NCI-H2171 (cell line): Measurements from ENCODE around the gene TAS2R42.

ENCODE experiments used
- DNase-seq: peaks from one replicate; lab custom pipeline; 2025; lab: John Stamatoyannopoulos, UW

TAS2R42 gene

DNA sequence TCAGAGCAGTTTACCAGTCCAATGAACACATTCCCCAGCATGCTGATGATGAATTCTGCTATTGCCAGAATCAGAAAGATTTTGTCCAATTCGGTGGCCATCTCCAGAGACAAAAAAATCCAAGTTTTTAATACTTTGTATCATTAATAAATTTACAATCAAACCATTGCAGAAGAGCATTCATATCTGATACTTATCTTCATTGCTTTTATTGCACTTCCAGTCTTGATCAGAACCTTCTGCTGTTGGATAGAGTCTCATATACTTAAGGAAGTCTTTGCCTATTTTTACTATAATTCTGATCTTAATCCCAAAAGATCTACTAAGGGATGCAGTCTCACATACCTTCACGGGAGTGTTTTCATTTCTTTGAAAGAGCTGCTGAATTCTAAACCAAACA is at the start of gene TAS2R42:
Gene TAS2R42, minus strand, starts transcription at position 101 of the 400 bp plus-strand sequence. Its CDS starts 0 bp downstream, at position 101.
- DNase-seq, result no peak

GRCh38 chr12:11233532-11233931 is 46.8 kb upstream of the TAS2R42 start:
- no peak for DNase-seq

- no peak for DNase-seq
These were observed 41.7 kb upstream of the TAS2R42 start for GRCh38 chr12:11228296-11228879.

- no peak for DNase-seq
These were observed 40.6 kb upstream of the TAS2R42 start for GRCh38 chr12:11227373-11227772.

- DNase-seq, result no peak
These were observed 22.4 kb upstream of the TAS2R42 start for GRCh38 chr12:11209113-11209512.

DNA sequence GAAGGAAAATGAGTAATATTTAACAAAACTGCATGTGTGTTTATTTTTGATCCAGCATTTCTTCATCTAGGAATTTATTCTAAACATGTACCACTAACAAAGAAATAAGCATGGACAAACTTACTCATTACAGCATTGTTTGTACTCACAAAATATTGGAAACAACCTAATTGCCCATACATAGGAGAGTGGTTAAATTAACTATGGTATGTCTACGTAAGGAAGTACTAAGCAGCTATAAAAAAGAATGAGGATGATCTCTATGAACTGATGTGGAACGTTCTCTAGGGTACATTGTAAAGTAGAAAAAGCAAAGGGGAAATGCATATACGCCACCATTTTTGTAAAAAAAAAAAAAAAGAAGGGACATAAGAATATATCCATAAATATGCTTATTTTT is 17.4 kb upstream of the TAS2R42 start:
- DNase-seq, result no peak

- no peak for DNase-seq
These were observed 16.1 kb upstream of the TAS2R42 start for GRCh38 chr12:11202811-11203210.

DNA sequence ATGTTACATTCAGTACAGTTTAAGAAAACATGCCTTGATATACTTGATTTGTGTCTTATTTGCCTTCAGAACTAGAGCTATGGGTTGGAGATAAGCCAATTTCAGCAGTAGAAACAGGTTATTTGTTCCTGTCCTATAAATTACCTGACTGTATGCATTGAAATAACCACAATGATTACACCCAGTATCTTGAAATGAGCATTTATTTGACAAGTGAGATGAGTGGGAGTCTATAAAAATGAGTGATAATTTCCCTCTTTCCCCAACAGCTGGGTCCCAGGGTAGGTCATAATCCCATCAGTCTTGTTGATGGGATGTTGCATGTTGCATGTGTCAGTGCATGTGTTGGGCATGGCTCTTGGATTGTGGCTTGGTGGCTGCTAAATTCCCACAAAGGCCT is 3.7 kb downstream of the TAS2R42 start:
- no peak for DNase-seq

- no peak for DNase-seq
These were observed 4.2 kb downstream of the TAS2R42 start for GRCh38 chr12:11182529-11182928.

GRCh38 chr12:11178250-11178649 is 8.5 kb downstream of the TAS2R42 start:
- no peak for DNase-seq

DNA sequence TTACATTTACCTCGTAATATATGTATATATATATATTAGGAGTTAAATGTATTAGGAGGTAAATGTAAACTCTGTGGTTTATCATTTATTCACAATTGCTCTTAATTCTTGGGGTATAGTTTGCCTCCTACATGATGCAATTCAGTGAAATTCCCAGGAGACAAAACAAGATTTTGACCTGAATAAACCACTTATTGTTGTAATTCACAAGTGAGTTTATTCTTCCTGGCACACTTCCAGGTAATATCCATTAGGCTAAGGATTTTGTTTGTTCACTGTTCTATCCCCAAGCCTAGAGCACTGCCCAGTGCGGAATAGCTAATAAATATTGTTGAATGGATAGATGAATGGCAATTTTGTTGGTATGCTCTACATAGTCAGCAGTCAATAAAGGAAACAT is 12.7 kb downstream of the TAS2R42 start:
- DNase-seq, result no peak

DNA sequence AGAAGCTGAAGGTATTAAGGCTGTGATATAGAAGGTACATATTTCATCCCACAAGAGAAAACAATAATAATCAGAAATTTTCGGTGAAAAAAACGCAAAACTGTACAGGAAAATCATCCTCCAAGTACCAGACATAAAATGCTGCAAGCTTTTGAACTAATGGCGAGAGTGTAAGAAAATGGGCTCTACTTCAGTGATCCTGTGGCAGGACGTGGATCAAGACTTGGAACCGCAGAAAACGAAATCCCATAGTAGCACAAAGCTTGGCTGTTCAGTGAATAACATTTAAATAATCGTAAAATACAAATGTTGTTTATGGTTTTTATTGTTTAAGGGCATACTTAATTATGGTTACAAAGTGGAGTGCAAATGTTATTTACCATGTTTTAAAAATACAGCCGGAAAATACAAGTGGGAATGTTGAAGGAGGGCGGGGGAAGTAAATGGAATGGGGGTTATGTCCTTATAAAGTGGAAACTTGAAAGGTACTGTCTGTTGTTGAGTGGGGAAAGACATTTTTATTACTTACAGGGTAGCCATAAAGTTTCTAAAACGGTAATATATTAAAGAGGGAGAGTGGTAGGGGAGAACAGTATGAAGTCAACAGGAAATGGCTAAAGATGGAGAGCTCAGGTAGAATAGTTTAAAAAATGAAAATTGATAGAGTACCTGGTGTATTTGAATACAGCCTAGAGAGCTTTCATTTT is 14.6 kb downstream of the TAS2R42 start:
- DNase-seq, result no peak

- peak; percentile 85 for DNase-seq
These were observed 15.4 kb downstream of the TAS2R42 start, which contains the start of gene SMIM10L1 for GRCh38 chr12:11171145-11171968. Gene SMIM10L1 (plus strand): TSS chr12:11171194. CDS start chr12:11171357, 163 bp downstream.

GRCh38 chr12:11170810-11171144 is 16.0 kb downstream of the TAS2R42 start:
- DNase-seq, result no peak

DNA sequence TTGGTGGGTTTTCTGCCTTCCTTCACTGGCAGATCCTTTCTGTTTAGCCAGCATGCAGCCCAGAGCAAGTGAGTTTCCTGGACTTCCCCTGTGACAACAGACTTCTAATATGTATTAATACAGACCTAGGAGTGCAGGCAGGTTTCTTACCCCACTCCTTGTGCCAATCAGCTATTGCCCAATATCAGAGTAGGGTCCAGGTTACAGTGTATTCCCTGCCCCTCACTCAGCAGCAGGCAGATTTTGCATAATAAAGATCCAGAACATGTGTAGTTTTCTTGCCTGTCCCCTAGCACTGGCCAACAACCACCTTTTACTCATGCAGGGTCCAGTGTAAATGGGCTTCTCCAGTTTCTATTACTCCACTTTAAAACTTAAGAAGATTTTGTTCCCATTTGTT is 20.4 kb downstream of the TAS2R42 start:
- DNase-seq, result no peak

GRCh38 chr12:11164384-11164783 is 22.4 kb downstream of the TAS2R42 start:
- no peak for DNase-seq

DNA sequence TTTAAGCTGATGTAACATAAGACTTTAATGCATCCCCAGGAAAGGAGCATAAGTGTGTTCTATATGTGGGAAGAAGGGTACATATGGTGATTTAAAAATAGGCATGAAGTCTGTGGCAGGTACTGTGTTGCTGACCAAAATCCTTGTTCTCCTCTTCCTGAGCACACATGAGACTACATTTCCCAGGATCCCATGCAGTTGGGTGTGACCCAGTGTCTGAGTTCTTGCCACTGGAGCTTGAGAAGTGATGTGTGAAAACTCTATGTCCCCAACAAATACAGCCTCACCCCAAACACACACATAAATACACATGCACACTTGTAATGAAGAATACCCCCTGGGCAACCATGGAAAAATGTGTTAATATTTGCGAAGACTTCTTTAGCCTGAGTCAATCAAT is 24.2 kb downstream of the TAS2R42 start:
- no peak for DNase-seq

GRCh38 chr12:11158885-11159444 is 27.8 kb downstream of the TAS2R42 start:
- no peak for DNase-seq

GRCh38 chr12:11154400-11154925 is 32.3 kb downstream of the TAS2R42 start:
- DNase-seq, result no peak

DNA sequence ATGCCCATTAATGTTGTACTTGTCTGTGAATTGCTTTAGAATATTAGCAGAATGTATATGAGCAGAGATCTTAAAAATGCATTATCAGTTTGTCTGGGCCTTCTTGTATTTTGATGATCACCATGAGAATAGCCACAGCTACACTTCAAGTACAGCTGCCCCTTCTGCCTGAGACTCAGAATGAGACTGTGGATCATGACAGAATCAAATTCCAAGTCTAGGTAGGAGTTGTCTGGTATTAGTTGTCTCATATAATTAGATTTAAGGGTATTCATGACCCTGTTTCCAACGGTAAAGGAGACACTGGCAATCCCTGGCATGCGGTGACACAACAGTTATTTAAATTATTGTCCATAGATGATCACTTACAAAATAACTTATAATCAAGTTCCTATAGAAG is 34.0 kb downstream of the TAS2R42 start:
- no peak for DNase-seq

- DNase-seq, result no peak
These were observed 35.9 kb downstream of the TAS2R42 start for GRCh38 chr12:11150832-11151231.

DNA sequence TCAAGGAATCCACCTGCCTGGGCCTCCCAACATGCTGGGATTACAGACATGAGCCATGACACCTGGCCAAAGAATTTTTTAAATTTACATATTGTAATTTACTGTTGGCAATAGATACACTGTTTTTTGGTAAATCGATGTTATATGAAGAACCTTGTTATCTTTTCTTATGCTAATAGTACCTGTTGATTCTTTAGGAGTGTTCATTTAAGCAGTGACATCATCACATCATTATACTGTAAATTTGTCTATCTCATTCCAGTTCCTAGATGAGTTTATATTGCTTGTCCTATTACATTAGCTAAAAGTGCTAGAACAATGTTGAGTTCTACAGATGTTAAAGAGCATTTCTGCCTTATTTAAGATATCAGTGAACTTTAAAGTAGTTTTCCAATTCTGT is 39.3 kb downstream of the TAS2R42 start:
- no peak for DNase-seq
